Activated B cell treated with CpG ODN at 0.5 μM for 24 hours (primary cell): Measurements from ENCODE around the gene ANAPC2. TPM values are rescaled to one million over a fixed set of nuclear protein-coding genes. Genes with fewer than 3 reads are reported as not detected.

Source experiments
- ATAC-seq: fragments of 200-7000 bp; cut with Tn5 transposase; one replicate; pipeline ENCODE4 v1.10.0; 2021; ENCODE audit warnings: low read depth, mild to moderate bottlenecking, moderate library complexity
- CTCF ChIA-PET: fragments of 350-600 bp; sonication (Branson Sonifier 250); formaldehyde crosslinking; loops from one replicate; lab custom pipeline; 2021; ENCODE audit warnings: antibody characterized with exemption; lab: Charles Lee
- POLR2A ChIA-PET: fragments of 350-600 bp; sonication (Branson Sonifier 250); formaldehyde crosslinking; loops from one replicate; lab custom pipeline; 2021; ENCODE audit warnings: antibody characterized with exemption; lab: Charles Lee
- DNase-seq: peaks from one replicate; pipeline ENCODE4 v3.0.0; 2022
- H3K27ac Mint-ChIP-seq: one replicate; pipeline ENCODE4 v1.8.0; 2020; ENCODE audit warnings: mixed read lengths
- H3K27me3 Mint-ChIP-seq: one replicate; pipeline ENCODE4 v1.8.0; 2021; ENCODE audit warnings: mixed read lengths
- H3K36me3 Mint-ChIP-seq: one replicate; pipeline ENCODE4 v1.8.0; 2021; ENCODE audit warnings: low read depth, mixed read lengths
- H3K4me1 Mint-ChIP-seq: one replicate; pipeline ENCODE4 v1.8.0; 2021; ENCODE audit warnings: mixed read lengths
- H3K4me3 Mint-ChIP-seq: one replicate; pipeline ENCODE4 v1.8.0; 2020; ENCODE audit warnings: mild to moderate bottlenecking, mixed read lengths
- H3K9me3 Mint-ChIP-seq: one replicate; pipeline ENCODE4 v1.8.0; 2020; ENCODE audit warnings: mixed read lengths
- intact Hi-C: fragments of 100-400 bp; cut with micrococcal nuclease; formaldehyde crosslinking; loops from one replicate; pipeline ENCODE4 v1.15.1; 2024
- total RNA-seq: library from RNA; stranded (reverse); gene quantifications from 2 replicates; pipeline ENCODE4 v1.2.3, GENCODE V29; 2022
- TF ChIP-seq, protein P1 (sequence below): fragments of 200-600 bp; IDR thresholded peaks from one replicate; pipeline ENCODE4 v1.8.0; 2022; ENCODE audit warnings: antibody characterized with exemption, mild to moderate bottlenecking

ANAPC2 gene
- total RNA-seq, 1 donor from 2014 or later = 93.9 TPM

DNA sequence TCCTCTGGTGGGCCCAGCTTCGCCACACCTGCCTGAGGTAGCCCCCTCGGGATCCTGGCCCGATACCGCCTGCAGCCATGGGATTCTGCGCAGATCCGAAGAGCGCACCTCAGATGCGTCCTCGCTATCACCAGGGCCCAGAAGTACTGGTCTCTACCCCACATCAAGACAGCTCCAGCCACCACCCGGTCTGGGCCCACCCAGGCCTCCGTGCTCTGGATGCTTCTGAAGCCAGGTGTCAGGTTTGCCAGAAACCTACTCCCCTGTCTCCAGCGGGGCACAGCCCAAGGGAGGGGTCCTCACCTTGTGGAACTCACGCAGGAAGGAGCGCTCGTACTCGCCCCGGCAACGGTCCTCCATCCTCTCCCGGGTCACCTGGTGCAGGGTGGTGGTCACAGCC is 2.4 kb downstream of the ANAPC2 start:
- CTCF ChIA-PET = no interaction called here
- Mint-ChIP-seq H3K27me3 (no peaks in the 10 kb centered on the region), H3K4me3 (no peak overlapping the region), H3K4me1 (peaks cover 35% of the 10 kb centered on the region), H3K36me3 (peaks cover 72% of the 10 kb centered on the region), H3K27ac (no peak overlapping the region), H3K9me3 (no peaks in the 10 kb centered on the region)
- ATAC-seq = no peak
- POLR2A ChIA-PET = no interaction called here
- TF ChIP-seq, protein P1, sequence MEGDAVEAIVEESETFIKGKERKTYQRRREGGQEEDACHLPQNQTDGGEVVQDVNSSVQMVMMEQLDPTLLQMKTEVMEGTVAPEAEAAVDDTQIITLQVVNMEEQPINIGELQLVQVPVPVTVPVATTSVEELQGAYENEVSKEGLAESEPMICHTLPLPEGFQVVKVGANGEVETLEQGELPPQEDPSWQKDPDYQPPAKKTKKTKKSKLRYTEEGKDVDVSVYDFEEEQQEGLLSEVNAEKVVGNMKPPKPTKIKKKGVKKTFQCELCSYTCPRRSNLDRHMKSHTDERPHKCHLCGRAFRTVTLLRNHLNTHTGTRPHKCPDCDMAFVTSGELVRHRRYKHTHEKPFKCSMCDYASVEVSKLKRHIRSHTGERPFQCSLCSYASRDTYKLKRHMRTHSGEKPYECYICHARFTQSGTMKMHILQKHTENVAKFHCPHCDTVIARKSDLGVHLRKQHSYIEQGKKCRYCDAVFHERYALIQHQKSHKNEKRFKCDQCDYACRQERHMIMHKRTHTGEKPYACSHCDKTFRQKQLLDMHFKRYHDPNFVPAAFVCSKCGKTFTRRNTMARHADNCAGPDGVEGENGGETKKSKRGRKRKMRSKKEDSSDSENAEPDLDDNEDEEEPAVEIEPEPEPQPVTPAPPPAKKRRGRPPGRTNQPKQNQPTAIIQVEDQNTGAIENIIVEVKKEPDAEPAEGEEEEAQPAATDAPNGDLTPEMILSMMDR = no peak
- no peak for DNase-seq
- intact Hi-C loops = no loop called here

DNA sequence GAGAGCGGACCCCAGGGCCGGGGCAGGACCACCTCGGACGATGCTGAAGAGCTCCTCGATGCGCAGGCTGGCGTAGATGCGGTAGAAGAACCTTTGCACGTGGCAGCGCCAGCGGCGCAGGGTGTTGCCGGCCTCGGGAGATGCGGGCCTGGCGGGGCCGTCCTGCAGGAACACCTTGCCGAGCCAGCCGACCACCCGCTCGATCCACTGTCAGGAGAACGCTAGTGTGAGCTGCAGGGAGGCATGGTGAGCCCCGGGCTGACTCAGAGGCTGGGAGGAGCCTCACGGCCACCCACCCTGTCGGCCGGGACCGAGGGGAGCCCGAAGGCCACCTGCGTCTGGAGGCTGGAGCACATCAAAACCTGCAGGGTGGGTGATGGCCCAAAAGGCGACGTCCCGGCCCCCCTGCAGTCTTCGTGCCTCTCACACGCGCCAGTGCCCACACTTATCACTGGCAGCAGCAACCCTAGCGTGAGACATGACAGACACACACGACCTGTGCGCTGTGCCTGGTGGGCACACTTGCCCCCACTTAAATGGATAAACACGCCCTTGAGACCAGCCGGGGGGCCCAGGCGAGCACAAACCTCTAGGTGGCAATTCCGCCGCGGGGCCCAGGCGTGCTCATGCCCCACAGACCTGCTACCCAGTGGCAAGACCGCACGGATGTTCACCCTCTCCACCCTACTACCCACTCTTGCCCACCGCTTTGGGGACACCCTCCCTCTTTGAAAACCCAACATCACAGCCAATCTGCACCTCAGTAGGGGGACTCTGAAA is 3.3 kb downstream of the ANAPC2 start:
- Mint-ChIP-seq H3K9me3 (no peaks in the 10 kb centered on the region), H3K27me3 (no peaks in the 10 kb centered on the region), H3K4me1 (peaks cover 30% of the 10 kb centered on the region), H3K36me3 (peaks cover 71% of the 10 kb centered on the region), H3K4me3 (no peak overlapping the region), H3K27ac (no peak overlapping the region)
- TF ChIP-seq, protein P1 = no peak
- ChIA-PET POLR2A (no interaction called here), CTCF (no interaction called here)
- ATAC-seq (no peak), DNase-seq (no peak)
- intact Hi-C loops = no loop called here

DNA sequence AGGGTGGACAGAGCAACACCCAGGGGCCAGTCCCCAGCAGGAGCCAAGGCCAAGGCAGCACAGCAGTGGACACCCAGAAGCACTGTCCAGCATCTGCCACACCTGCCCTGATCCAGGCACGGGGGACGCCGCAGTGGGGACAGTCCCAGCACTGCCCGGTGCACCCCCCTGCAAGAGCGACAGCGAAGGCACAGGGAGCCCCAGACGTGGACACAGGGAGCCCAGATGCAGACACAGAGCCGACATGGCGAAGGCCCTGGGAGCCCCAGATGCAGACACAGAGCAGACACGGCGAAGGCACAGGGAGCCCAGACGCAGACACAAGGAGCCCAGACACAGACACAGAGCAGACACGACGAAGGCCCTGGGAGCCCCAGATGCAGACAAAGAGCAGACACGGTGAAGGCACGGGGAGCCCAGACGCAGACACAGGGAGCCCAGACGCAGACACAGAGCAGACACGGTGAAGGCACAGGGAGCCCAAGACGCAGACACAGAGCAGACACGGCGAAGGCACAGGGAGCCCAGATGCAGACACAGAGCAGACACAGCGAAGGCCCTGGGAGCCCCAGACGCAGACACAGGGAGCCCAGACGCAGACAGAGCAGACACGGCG is 4.3 kb downstream of the ANAPC2 start:
- DNase-seq = no peak
- no peak for ATAC-seq
- intact Hi-C loops = no loop called here
- H3K27ac Mint-ChIP-seq = no peak overlapping the region
- H3K4me3 Mint-ChIP-seq = no peak overlapping the region
- TF ChIP-seq, protein P1 = no peak
- no peaks in the 10 kb centered on the region for H3K9me3 Mint-ChIP-seq
- H3K27me3 Mint-ChIP-seq = no peaks in the 10 kb centered on the region
- POLR2A ChIA-PET = no interaction called here
- peaks cover 75% of the 10 kb centered on the region for H3K36me3 Mint-ChIP-seq
- CTCF ChIA-PET = no interaction called here
- peaks cover 22% of the 10 kb centered on the region for H3K4me1 Mint-ChIP-seq

DNA sequence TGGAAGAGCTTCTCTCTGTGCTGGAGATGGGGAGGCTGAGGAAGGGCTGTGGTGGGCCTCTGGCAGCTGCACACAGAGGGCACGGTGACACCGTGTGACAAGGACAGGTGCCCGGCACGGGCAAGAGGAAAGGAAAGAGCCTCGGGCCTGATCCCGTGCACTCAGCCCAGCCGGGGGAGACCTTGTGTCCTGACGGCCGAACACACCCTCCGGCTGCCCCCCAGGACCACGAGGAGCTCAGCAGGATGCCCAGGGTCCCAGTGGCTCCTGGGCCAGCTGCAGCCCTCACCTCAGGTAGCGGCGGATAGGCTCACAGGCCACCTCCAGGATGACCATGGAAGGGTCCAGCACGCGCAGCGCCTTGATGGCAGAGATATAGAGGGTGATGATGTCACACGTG is 5.5 kb downstream of the ANAPC2 start:
- intact Hi-C loops = no loop called here
- Mint-ChIP-seq H3K27me3 (no peaks in the 10 kb centered on the region), H3K9me3 (no peaks in the 10 kb centered on the region), H3K27ac (no peak overlapping the region), H3K4me1 (peaks cover 17% of the 10 kb centered on the region), H3K36me3 (peaks cover 77% of the 10 kb centered on the region), H3K4me3 (no peak overlapping the region)
- ChIA-PET POLR2A (no interaction called here), CTCF (no interaction called here)
- TF ChIP-seq, protein P1 = no peak
- DNase-seq (no peak), ATAC-seq (no peak)

DNA sequence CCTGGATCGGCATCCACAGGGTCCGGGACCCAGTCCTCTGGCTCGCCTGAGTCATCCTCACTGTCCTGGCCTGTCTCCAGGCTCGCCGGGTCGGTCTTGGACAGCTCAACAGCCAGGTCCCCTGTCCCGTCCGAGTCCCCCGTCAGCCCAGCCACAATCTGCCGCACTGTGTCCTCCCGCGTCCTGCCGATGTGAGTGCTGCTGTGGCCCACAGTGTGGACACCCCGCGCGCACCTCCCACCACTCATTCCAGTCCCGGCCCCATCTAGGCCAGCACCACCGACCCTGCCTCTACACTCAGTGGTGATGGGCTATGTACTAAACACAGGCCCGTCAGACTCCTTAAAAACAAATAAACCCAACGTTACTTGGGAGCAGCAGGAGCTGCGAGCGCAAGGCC is 6.7 kb downstream of the ANAPC2 start:
- Mint-ChIP-seq H3K36me3 (peaks cover 78% of the 10 kb centered on the region), H3K27ac (no peak overlapping the region), H3K27me3 (no peaks in the 10 kb centered on the region), H3K4me1 (peaks cover 5% of the 10 kb centered on the region), H3K4me3 (no peak overlapping the region), H3K9me3 (no peaks in the 10 kb centered on the region)
- DNase-seq = no peak
- ATAC-seq = no peak
- TF ChIP-seq, protein P1 = no peak
- intact Hi-C loops = no loop called here
- ChIA-PET POLR2A (interaction anchor here (1.0 kb wide), 1 partner anchor 59 kb away, joined by 4 read pairs; the partner anchor contains the start of gene TUBB4B), CTCF (no interaction called here)
